Measurements from ENCODE around the gene XK. TPM values are rescaled to one million over a fixed set of nuclear protein-coding genes. Genes with fewer than 3 reads are reported as not detected.

XK gene
- total and polyA plus RNA-seq, 9 of the 15 experiments (the other 6 are each of a cell fraction or from before 2014, with no cell fraction given): 4.0 to 21.6 (median 11.6) TPM

GRCh38 chrX:37638047-37638446 lies 47.5 kb upstream of the XK start:
- Histone ChIP-seq H3K4me3 (no peak overlapping the region), H3K79me2 (ENCODE audit: control insufficient read depth, insufficient read depth, low read length) (no peaks in the 10 kb centered on the region), H3K4me2 (ENCODE audit: insufficient read depth, low read length) (no peak overlapping the region), H4K20me1 (replicated peaks; ENCODE audit: control insufficient read depth, insufficient read depth, low read length) (no peaks in the 10 kb centered on the region), H2AFZ (ENCODE audit: low read depth, low read length) (0 out of 2 replicates have a peak overlapping the region, but pooled peaks have one; percentile 44), H3K27ac (ENCODE audit: extremely low read depth, low read depth, low read length) (no peak overlapping the region), H3K9ac (ENCODE audit: insufficient read depth in 1 of 2, low read depth in 2 of 2, low read length in 2 of 2) (no peak overlapping the region), H3K36me3 (ENCODE audit: control insufficient read depth, insufficient read depth, low read length) (no peaks in the 10 kb centered on the region), H3K9me3 (replicated peaks; ENCODE audit: control insufficient read depth, insufficient read depth, low read depth, low read length) (no peaks in the 10 kb centered on the region), H3K4me1 (replicated peaks in 1 of 2; ENCODE audit: control insufficient read depth in 2 of 2, insufficient read depth in 2 of 2, low read length in 2 of 2) (peaks cover 0 to 6% of the 10 kb centered on the region in 2 experiments; a peak in 2 of 5 replicates), H3K27me3 (ENCODE audit: control insufficient read depth in 2 of 2, insufficient read depth in 2 of 2, low read length in 2 of 2) (no peaks in the 10 kb centered on the region), H3K9me1 (ENCODE audit: control insufficient read depth, insufficient read depth, low read length) (no peaks in the 10 kb centered on the region)
- DNase-seq (ENCODE audit: extremely low read depth in 1 of 4, low spot score in 3 of 4) (no peak), FAIRE-seq (no peak), ATAC-seq (peak; percentile 75)
- BruUV-seq (replicated peaks): no TSS peak
- in situ Hi-C loops (cut with MboI): no loop called here
- POLR2A ChIA-PET: interaction anchor here (0.7 kb wide), 1 partner anchor 16 kb away, joined by 4 read pairs; no protein-coding TSS in a partner anchor
- intact Hi-C loops (cut with micrococcal nuclease): no loop called here
- CTCF ChIA-PET (ENCODE audit: low intra/inter-chr PET ratio): no interaction called here
- TF ChIP-seq, protein P1, sequence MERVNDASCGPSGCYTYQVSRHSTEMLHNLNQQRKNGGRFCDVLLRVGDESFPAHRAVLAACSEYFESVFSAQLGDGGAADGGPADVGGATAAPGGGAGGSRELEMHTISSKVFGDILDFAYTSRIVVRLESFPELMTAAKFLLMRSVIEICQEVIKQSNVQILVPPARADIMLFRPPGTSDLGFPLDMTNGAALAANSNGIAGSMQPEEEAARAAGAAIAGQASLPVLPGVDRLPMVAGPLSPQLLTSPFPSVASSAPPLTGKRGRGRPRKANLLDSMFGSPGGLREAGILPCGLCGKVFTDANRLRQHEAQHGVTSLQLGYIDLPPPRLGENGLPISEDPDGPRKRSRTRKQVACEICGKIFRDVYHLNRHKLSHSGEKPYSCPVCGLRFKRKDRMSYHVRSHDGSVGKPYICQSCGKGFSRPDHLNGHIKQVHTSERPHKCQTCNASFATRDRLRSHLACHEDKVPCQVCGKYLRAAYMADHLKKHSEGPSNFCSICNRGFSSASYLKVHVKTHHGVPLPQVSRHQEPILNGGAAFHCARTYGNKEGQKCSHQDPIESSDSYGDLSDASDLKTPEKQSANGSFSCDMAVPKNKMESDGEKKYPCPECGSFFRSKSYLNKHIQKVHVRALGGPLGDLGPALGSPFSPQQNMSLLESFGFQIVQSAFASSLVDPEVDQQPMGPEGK (CRISPR knock-in tag; IDR thresholded peaks at IDR 0.05; ENCODE audit: borderline replicate concordance): no peak
- no peak for TF ChIP-seq SRSF7 (optimal IDR thresholded peaks at IDR 0.05; ENCODE audit: low read depth, low read length)
- TF ChIP-seq, protein P2, sequence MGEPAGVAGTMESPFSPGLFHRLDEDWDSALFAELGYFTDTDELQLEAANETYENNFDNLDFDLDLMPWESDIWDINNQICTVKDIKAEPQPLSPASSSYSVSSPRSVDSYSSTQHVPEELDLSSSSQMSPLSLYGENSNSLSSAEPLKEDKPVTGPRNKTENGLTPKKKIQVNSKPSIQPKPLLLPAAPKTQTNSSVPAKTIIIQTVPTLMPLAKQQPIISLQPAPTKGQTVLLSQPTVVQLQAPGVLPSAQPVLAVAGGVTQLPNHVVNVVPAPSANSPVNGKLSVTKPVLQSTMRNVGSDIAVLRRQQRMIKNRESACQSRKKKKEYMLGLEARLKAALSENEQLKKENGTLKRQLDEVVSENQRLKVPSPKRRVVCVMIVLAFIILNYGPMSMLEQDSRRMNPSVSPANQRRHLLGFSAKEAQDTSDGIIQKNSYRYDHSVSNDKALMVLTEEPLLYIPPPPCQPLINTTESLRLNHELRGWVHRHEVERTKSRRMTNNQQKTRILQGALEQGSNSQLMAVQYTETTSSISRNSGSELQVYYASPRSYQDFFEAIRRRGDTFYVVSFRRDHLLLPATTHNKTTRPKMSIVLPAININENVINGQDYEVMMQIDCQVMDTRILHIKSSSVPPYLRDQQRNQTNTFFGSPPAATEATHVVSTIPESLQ (CRISPR knock-in tag; IDR thresholded peaks at IDR 0.05): no peak
- no peak for TF ChIP-seq ZNF77 (CRISPR knock-in tag; IDR thresholded peaks at IDR 0.05)
- no peak for TF ChIP-seq NCOA1 (IDR thresholded peaks at IDR 0.05; ENCODE audit: low read depth)
- peak; percentile 54 for TF ChIP-seq NFE2 (IDR thresholded peaks at IDR 0.05; ENCODE audit: low read depth)
- TF ChIP-seq NFXL1 (CRISPR knock-in tag; IDR thresholded peaks at IDR 0.05): no peak
- TF ChIP-seq MNT (conservative IDR thresholded peaks at IDR 0.05): no peak
- no peak for TF ChIP-seq LARP7 (IDR thresholded peaks at IDR 0.05)
- no peak for TF ChIP-seq SNRNP70 (optimal IDR thresholded peaks at IDR 0.05; ENCODE audit: low read depth, low read length)
- no peak for TF ChIP-seq ZBTB7A (IDR thresholded peaks at IDR 0.05; ENCODE audit: borderline replicate concordance, control insufficient read depth, low read depth, low read length)
- no peak for TF ChIP-seq WHSC1 (IDR thresholded peaks at IDR 0.05; ENCODE audit: low read length)
- TF ChIP-seq NR1H2 (CRISPR knock-in tag; IDR thresholded peaks at IDR 0.05): no peak
- no peak for TF ChIP-seq ZNF224 (CRISPR knock-in tag; IDR thresholded peaks at IDR 0.05)
- no peak for TF ChIP-seq ZNF780A (CRISPR knock-in tag; IDR thresholded peaks at IDR 0.05)
- peak; percentile 86 for TF ChIP-seq ZNF316 (IDR thresholded peaks at IDR 0.05)
- no peak for TF ChIP-seq CBFA2T2 (conservative IDR thresholded peaks at IDR 0.05)
- peak; percentile 53; the same call in 1 of the 2 replicates for TF ChIP-seq MAFK (IDR thresholded peaks at IDR 0.05; ENCODE audit: low read length)
- no peak for TF ChIP-seq HMG20B (CRISPR knock-in tag; IDR thresholded peaks at IDR 0.05)
- no peak for TF ChIP-seq KLF13 (tag; IDR thresholded peaks at IDR 0.05; ENCODE audit: borderline replicate concordance, low read depth)
- peak; percentile 77 for TF ChIP-seq C11orf30 (IDR thresholded peaks at IDR 0.05; ENCODE audit: low read depth)

Data from K562 (cell line).